NCI-H460 (cell line): ENCODE results near the gene NTNG1. TPM values are rescaled to one million over a fixed set of nuclear protein-coding genes. Genes with fewer than 3 reads are reported as not detected.

Source experiments
- DNase-seq: peaks from one replicate; pipeline ENCODE4 v3.0.0-alpha.2; 2016; ENCODE audit warnings: low read depth; ENCODE audit errors: extremely low read depth
- total RNA-seq: library from RNA; depleted of rRNA; stranded (reverse); fragments of >200 nt; shearing (Covaris generic); gene quantifications from 2 replicates; pipeline ENCODE4 v1.2.3, GENCODE V29; 2014

NTNG1 gene
- total RNA-seq, 1 experiment from 2014 or later = 0.27 TPM

- DNase-seq = no peak
Measured at GRCh38 chr1:107252271-107252670, 111.4 kb downstream of the NTNG1 start.

- no peak for DNase-seq
Measured at GRCh38 chr1:107254306-107254705, 113.5 kb downstream of the NTNG1 start.

DNA sequence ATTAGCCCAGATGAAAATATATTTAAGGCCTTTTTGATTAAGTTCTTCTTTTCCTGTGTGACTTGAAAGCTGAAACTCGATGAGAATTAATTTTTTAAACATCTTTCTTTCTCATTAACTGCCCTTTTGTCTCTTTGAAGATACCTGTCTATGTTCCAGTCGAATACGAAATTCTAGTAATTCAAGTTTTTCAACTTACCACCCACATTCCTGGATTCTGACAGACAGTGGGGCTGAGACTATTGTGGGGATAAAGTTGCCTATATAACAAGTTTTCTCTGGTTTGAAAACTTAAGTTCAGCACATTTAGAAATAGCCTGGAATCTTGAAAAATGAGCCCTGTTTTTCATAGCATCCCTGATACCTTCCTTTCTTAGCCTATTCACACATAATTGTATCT lies 114.6 kb downstream of the NTNG1 start:
- no peak for DNase-seq

GRCh38 chr1:107262467-107263286 lies 121.8 kb downstream of the NTNG1 start:
- no peak for DNase-seq

- no peak for DNase-seq
Measured at GRCh38 chr1:107263291-107263915, 122.6 kb downstream of the NTNG1 start.

- no peak for DNase-seq
Measured at GRCh38 chr1:107264007-107264406, 123.2 kb downstream of the NTNG1 start.

DNA sequence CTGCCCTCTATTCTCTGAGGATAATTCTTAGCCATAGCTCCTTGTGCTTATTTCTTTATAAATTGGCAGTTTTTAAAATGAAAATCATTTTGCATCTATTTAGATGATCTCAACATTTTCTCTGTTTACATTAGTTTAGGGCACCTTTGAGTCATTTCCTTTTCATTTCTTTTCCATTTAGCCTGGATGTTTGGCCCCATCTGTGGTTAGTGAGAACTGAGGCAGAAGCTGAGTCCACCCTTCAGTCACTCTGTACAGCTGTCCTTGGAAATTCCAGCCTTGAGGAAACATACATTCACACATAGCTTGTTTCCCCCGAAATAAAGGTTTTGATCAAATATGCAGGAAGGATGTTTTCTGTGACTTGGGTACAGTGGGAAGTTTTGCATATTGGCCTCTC lies 123.7 kb downstream of the NTNG1 start:
- DNase-seq = no peak

DNA sequence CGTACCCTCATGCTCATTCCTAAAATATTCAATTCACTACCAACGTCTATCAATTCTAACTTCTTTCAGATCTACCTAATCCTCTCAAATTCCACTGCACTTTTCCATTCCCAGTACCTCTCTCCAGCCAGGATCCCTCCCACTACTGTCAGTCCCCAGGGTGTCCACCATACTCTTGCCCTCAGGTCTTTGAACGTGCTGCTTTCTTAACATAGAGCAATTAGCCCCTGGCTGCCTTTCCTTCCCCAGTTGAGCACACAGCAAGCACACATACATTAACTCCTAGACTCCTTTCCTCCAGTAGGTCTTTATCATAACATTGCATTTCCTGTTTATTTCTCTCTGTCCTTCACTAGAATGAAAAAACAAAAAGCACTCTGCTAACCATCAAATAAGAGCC lies 126.7 kb downstream of the NTNG1 start:
- no peak for DNase-seq

GRCh38 chr1:107272321-107272720 lies 131.5 kb downstream of the NTNG1 start:
- no peak for DNase-seq

DNA sequence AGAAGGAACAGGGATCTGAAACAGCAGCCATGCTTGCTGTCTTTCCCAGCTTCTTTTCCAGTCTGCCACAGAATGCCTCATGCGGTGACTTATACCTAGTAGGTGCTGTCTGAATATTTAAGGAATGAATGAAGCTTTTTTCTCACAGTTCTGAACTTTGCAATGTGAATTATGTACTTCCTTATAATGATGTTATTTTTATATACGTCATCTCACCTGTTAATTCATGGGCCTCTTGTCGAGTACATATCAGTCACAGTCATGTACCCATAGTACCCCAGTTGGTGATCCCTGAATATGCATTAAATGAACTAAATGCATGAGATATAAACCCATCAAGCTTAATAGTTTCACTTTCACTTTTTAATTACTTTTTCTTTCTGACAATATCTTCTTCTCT lies 132.7 kb downstream of the NTNG1 start:
- DNase-seq = no peak

DNA sequence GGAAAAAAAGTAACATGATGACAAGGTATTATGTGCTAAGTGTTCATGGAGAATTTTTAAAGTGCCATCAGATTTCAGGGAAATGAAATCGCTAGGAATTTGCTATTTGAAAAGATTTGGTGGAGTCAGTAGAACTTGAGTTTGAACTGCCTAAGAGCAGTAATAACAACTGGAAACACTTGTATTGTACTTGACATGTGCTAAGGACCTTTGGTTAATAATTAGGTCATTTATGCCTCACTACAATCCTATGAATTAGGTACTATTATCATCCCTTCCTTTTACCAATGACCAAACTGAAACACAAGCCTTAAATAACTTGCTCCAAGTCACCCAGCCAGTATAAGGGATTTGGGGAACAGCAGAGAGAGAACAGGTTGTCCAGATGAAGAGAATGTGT lies 133.4 kb downstream of the NTNG1 start:
- no peak for DNase-seq

DNA sequence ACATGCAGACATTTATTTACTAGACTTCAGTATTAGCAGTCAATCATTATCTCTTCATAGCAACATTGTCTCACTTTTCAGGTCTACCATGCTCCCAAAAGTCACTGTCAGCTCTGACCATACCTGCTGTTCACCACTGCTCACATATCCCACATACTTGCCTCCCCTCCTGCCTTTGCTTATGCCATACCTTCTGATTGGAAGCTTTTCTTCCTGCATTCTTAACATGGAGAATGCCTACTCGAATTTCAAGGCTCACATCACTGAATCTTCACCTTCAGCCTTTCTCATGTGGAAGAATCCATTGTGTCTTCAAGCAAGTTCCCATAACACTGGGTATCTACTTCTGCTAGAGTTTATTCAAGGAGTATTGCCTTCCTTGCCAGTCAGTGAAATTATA lies 135.4 kb downstream of the NTNG1 start:
- no peak for DNase-seq

DNA sequence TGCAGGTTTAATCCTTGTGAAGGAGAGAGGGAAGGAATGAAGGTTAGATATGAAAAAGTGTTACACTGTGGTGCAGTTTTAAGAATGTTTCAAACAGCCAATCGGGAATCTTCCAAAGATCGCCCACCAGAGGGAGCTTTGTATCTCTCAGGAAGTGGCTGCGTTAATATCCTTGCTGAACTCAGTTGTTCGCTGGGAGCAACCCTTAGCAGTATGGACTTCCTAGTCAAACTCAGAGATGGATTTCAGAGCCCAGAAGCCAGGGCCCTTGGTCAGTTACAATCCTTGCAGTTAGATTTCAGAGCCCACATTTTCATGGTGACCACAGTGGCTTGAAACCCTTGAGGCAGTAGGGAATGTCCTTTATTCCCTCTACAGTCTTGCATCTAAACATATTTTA lies 136.2 kb downstream of the NTNG1 start:
- peak; percentile 16 for DNase-seq

DNA sequence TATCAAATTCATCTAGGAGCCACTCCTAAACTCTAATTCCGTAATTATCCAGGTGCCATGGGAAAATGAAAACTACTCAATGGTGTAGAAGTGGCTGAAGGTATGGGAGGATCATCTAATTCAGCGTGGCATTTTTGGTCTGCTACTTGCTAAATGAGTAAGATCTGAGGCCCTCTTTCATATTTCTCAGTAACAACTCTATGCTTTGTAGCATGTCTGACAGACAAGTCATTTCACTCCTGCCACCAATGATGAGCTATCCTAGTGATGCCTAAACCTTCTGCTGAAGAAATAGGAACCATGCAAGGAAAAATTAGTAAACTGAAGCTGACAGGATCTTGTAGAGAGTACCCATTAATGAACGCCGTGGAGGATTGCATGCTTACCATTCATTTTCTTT lies 145.3 kb downstream of the NTNG1 start:
- no peak for DNase-seq

DNA sequence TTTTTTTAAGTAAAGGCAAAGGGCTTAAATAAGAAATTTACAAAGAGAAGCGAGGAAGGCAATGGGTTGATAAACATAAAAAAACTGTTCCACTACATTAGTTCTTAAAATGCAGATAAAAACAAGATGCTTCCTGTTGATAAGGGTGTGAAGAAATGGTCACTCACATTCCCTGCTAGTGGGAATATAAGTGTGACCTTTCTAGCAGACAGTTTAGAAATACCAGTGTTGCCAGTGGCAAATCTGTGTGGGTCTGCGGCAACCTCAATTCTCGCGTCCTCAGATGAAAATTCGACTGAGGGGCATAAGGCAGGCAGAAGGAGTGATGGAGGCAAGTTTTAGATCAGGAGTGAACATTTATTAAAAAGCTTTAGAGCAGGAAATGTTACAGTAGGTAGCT lies 151.1 kb downstream of the NTNG1 start:
- no peak for DNase-seq

GRCh38 chr1:107293901-107294613 lies 153.2 kb downstream of the NTNG1 start:
- no peak for DNase-seq

DNA sequence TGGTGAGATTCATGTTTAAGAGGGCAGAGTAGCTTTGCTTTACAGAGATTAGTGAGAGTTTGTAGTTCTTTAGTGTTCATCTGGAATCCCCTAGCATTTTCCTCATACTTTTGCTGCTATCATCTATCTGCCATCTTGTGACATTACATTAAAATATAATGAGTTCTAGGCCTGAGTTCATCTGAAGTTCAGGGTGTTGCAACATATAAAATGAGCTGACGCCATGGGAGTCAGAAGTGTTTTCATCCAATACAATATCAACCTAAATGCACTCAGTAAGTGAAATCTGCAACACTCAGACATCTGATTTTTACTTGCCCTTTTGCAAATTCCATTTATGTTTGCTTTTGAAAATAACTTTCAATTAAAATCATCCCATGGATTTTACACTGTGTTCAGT lies 153.8 kb downstream of the NTNG1 start:
- no peak for DNase-seq

- DNase-seq = no peak
Measured at GRCh38 chr1:107297681-107298080, 156.8 kb downstream of the NTNG1 start.

DNA sequence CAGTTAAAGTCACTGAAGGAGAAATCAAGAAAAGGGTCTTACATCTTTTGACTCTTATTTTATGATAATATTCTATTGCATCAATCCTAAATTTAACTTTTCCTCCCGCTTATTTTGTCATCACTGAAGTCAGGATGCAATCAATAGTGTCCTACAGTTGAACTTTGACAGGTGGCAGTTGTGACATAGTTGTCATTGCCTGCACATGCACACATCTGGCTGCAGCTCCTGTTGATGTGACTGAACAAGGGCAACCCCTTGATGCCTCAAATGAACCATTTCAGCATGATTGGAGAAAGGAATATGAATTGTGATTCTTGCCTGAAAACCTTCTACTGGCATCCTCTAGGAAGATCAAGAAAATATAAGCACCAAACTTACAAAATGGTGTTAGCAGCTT lies 157.7 kb downstream of the NTNG1 start:
- no peak for DNase-seq

GRCh38 chr1:107299521-107299920 lies 158.7 kb downstream of the NTNG1 start:
- DNase-seq = no peak

GRCh38 chr1:107309962-107310361 lies 169.1 kb downstream of the NTNG1 start:
- no peak for DNase-seq

- no peak for DNase-seq
Measured at GRCh38 chr1:107315652-107316051, 174.8 kb downstream of the NTNG1 start.
